Stimulated activated CD8-positive, alpha-beta memory T cell treated with anti-CD3 and anti-CD28 coated beads, Interleukin-4, amount 100 ng/mL, for 1 hour (primary cell): ENCODE measurements around the gene PCCA.

Experiments
- DNase-seq, 2 donors: peaks; one replicate each; pipeline ENCODE4 v3.0.0-alpha.2; 2020; ENCODE audit warnings: low read depth in 2 of 2, low spot score in 1 of 2

The PCCA gene

DNA sequence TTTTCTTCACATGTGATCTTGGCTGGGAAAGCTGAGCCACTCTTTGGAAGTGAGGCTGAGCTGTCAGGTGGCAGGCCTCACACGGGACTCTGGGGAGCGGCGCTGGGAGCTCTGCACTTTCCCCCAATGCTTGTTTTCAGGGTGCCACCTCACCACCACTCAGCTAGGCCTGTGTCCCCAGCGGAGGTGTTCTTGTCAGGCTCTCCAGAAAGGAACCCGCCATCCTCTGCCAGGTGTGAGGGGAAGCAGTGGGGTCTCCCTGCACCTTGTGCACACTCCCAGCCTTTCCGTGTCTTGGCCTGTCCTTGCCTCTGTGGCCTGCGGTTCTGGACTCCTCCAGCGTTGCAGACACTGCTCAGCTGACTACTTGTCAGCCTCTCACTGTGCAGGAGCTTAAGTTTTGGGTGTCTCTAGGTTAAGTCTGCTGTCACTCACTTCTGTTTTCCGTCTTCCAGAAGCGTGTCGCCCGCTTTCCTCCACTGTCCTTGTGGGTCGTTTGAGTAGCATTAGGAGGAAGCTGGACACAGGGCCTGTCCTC is 447.8 kb downstream of the PCCA start:
- DNase-seq, result no peak

DNA sequence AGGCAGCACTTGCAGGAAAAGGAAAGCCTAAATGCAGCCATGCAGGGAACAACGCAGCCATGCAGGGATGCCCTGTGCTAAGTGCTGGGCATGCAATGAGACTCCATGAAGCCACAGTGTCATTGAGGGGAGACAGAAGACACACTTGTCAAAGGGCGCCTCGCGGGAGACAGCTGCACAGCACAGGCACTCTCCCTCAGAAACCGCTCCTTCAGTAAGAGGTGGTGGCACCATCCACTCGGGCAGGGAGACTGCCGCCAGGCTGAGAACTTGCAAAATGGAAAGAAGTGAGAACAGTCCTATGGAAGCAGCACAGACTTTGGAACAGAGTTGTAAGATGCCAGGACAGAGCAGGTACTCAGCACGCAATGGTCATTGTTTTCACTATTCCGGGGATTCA is 448.6 kb downstream of the PCCA start:
- no peak for DNase-seq

DNA sequence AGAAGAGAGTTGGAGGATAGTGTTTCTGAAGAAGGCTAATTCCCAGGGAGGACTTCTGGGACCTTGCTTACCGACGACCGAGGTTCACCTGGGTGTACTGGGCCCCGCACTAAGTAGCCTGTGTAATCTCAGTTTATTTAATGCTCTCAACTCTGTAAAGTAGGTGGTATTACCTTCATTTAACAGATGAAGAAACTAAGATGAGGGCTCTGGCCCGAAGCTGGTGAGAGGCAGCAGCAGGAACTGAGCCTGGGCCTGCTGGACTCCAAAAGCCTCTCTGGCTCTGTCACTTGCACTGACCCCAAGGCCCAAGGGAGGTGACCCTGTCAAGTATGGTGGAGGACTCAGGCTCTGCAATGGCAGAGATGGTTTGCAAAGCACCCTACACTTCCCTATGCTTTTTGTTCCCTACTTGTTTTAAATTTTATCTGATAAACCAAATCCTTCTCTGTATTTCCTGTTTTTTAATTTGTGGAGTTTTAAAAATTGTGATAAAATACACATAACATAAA is 449.1 kb downstream of the PCCA start:
- no peak for DNase-seq

DNA sequence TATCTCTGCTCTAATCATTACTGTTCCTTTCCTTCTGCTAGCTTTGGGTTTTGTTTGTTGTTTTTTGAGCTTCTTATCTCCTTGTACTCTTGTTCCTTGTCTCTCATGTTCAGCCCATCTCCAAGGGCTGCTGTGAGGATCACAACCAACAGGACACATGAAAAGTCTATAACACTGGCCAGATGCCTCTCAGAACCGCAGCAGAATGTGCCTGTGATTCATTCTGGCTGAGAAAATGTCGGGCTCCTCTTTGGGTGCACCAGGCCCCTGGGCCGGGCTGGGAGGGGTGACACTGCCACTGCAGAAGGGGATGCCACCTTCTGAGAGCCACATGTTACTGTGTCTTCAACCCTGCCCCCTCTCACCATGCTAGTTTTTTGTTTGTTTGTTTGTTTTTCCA is 451.7 kb downstream of the PCCA start:
- DNase-seq, result no peak

DNA sequence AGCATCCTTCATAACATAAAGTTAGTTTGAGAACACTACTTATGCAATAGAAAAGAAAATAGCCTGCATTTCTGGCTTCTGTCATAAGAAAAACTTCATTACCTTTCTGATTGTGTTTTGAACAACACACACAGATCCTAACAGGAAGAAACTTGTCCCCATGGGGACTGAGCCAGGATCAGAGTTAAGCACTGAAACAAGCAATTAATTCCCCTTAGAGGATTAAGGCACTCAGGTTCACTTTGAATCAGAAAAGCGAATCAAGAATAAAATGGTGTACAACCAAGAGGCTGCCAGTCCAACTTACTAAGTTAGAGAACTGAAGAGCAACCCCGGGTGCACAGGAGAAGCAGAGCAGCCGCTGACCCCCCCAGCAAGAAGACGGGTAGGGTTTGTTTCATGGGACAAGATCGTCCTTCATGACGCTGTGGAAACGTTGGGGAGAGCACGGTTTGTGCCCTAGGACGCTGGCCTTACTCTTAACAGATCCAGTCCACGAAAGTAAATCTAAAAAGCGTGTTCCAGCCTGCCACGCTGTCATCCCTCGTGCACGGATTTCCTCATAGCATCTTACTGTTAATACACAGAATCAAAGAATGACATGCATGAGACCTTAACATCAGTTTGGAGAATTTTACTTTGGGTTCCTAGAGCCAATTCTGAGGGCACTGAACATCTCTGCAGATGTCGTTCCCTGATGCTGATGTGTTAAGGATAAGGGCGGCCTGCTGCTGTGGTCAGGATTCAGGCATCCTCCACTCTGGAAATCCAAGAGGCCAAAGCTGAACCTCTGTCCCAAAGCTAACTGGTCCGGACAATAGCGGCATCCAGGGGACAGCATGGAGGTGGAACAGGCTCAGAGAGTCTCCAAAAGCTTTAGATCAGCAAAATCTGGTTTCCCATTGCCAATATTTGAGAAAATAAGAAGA is 453.3 kb downstream of the PCCA start:
- no peak for DNase-seq

DNA sequence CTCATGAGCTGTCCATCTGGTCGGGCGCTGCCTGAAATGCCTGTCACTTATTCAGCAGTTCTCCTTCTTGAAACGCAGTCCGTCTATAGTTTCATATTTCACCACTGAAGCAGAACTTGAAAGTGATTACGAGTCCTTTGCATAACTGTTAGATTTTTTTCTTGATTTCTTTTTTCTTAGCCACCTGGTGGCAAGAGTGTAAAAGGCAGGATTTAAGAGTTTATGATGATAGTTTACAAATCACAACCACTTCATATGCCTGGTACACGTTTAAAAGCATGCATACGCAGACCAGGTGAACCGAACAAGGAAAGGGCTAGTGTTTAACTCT is 453.9 kb downstream of the PCCA start:
- no peak for DNase-seq

DNA sequence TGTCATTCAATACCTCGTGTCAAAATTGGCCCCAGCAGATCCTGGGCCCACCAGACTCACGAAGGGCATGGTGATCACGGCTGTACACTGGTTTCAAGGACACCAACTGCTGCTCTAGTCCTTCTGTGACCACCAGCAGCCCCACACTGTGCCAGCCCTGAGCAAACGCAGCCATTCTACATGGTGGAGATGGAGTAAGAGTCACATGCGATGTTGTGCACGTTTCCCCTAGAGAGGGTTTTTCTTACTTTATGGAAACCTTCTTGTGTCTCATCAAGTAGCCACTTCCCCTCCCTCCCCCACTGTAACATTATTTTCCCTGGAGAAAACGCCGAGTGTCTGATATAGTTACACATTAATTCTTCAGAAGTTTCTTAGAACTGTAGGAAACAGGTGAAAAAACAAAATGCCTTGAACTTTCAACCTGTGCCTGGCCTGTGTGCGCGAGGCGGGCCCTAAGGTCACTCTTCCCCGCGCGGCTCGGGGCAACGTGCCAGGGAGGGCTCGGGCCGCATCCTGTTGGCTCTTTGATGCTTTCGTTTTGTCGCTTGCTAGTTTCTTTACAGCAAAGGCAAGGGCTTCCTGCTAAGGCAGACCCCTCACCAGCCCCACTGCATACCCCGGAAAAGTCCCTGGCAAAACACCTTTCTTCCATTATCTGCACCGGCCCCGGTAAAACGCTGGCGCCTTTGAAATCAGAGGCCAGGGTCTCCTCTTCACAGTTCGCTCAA is 455.1 kb downstream of the PCCA start:
- no peak for DNase-seq

DNA sequence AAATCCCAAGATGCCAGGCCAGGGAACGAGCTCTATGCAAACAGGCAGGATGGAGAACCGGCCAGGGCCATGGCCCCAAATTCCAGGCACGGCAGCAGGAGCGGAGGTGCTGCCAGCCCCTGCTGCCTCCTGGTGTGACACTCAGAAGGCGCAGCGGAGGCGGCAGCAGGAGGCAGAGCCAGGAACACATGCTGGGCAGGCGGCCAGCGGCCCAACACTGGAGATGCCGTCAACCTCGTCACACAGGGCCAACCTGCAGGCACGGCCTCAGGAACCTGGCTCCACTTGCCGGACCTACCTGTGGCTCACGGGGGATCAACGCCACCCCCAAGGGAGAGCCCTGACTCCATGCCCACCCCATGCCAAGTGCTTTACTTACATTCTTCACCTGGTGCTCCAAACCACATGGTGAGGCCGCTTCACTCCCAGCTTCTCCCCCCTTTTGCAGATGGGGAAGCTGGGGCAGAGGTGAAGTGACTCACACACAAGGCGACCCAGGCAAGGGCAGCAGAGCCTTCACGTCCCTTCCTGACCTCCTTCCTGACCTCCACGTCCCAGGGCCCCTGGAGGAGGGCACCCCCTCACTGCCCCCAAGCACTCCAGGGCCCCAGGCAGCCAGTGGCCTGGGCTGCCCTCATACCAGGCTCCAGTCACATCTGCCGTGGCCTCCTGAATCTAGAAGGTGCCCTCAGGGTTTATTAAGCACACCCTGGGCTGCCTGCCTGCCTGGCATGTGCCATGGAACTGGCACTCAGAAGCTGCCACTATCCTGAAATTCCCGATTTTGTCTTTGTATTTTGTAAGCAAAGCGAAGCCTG is 456.2 kb downstream of the PCCA start:
- no peak for DNase-seq

DNA sequence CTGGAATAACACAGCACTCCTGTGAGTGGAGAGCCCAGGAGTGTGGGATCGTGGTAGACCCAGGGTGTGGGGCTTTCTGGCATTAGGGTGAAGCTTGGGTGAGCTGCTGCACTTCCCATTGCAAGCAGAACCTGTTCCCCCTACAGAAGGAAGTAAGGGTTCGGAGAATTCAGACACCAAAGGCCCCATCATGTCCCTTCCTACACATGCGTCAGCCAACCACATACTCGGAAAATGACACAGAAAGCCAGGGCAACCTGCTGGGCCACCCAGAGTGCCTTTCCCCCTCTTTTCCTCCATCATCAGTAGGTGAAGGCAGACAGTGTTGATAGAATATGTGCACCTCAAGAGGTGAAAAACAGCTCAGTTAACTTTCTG is 456.8 kb downstream of the PCCA start:
- no peak for DNase-seq

DNA sequence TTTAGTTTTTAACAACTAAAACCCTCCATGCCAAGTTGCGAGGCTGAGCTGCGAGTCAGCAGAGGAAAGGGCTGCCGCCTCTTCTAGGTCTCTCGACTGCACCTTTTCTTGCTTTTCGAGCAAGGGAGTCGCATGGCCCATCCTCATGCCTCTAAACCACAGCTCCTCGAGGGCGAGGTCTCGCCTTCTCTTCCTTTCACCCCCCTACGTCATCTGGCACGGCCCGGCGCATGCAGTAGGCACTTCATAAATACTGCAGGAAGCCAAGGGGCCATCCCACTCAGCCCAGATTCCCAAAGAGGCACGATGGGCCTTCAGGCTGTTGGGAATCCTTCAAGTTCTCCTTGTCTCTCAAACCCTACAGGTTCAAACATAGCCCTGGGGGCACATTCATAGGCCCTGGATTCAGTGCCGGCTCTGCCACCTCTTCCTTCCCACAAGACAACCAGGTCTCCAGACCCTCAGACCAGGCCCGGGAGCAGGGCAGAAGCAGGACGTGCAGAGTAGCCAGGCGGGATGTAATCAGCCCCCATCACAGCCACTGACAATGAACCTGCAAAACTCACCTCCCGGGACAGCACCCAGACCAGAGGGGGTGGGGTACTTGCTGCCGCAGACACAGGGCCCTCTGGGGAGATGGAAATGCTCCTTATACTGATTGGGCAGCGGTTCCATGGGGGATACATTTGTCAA is 458.0 kb downstream of the PCCA start:
- DNase-seq, result no peak

DNA sequence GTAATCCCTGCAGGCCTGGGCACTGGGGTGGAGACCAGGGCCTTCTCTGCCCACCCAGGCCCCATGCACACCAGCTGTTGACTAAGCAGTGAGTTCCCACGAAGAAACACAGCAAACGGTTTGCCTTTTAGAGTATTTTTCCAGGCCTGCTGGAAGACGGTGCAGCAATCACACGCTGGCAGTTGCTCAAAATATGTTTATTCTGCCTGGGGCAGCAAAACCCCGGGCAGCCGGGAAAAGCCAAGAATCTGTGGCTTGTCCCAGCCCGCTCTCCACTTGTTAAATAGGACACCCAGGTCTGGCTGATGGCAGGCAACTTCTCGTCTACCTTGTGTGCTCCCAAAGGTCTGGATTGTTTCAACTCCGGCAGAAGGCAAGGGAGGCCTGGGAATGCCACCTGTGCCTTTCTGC is 458.9 kb downstream of the PCCA start:
- no peak for DNase-seq

DNA sequence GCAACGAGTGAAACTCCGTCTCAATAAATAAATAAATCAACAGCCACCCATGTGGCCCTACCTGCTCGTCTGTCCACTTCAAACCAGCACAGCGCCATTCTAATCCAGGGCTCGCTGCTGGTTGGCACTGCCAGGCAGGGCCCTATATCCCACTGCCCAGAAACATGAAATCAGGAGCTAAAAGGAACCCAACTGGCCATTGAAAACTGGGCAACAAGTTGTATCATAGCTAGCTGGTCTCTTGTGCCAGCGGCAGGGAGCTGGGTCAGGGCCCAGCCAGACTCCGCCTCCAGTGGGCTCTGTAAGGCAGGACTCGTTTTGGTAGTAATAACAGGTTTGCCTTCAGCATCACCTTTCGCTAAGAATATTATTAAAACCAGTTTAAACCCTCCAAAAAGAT is 460.4 kb downstream of the PCCA start:
- DNase-seq, result no peak

DNA sequence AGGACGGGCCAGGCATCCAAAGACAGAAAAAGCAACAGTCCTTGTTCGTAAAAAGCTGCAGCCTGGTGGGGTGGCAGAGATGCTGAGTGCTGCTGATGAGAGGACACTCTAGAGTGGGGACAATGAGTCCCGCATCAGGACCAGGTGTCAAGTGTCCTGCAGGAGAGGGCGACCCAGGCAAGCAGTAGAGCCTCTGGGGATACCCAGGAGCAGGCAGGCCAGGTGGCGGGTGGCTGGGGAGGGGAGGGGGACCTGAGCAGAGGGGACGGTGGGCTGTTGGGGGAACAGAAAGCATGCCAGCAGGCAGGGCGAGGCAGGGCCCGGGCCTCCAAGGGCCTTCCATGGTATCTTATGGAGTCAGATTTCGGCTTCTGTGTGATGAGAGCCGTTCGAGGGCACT is 463.9 kb downstream of the PCCA start:
- no peak for DNase-seq

DNA sequence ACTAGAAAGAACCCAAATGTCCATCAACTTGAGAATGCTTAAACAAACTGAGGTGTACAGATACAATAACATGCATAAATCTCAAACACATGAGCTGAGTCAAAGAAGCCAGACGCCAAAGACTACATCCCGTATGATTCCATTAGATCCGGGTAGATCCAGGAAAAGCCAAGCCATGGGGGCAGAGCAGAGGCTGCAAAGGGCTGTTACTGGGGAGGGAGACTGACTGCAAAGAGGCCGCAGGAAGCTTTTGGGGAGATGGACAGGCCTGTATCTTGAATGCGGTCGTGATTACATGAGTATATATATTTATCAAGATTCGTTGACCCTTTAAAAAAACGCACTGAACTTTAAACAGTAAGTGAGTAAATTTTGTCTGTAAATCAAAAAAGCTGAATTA is 471.0 kb downstream of the PCCA start:
- no peak for DNase-seq

DNA sequence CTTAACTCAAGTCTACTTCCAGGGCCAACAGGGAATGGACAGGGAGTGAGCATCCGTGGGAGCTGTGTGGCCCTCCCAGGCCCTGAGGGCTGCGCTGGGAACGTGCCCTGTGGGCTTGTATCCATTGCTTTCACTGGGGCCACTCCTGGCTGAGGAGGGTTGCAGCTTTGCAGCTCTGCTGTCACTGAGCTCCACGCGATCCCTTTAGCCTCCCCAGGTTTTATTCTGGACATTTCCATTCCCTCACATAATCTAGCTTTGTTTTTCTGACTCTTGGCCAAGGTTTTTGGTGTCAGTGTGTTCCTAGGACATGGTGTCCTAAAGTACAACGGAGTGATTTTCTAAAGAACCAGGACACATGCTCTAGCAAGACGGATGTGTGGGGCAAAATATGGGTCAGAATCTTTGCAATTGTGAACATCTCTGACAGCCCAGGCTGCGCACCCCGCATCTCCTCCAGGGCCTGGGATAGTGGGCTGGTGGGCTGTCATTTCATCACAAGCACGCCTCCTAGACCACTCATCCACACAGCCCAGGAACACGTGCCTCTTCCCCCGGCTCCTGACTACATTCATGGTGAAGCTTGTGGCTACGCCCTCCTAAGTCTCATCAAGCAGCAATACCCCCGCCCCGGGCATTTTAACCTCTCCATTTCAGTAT is 471.7 kb downstream of the PCCA start:
- no peak for DNase-seq

DNA sequence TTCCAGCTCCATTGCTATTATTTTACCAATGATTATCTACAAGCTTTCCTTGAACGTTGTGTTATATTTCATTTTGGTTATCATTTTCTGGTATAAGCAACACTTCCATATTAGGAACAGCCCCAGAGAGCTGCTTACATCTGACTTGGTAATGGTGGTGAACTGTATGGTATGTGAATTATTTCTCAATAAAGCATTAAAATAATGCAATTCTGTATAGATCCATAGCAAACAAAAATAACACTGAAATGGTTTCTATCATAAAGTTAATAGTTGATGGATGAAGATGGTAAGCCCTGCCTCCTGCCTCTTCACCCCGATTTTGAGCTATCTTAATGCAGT is 472.2 kb downstream of the PCCA start:
- no peak for DNase-seq

DNA sequence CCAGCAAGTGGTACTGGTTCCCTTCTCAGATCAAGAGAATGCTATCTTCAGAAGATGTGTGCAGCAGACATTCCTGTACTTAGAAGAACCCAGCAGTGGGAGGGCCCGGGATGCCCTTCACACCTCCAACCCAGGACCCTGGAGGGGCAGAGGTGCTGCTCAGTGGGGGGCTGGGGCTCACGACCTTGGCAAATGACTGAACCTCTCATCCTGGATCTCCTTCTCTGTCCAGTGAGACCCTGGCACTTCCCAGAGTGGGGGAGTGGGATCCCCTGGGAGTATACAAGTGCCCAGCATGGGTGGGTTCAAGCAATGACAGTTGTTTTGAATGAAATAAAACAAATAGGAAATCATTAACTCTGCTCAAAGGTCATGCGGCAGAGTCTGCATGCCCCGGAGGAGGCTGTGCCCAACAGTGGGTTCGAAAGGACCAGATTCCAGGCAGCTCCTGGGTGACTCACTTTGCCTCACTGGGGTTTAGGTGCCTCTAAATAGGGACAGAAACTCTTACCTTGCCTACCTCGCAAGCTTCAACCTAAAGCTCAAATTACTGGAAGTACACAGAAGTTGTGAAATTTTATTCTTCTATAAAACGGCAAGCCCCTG is 472.8 kb downstream of the PCCA start:
- no peak for DNase-seq

DNA sequence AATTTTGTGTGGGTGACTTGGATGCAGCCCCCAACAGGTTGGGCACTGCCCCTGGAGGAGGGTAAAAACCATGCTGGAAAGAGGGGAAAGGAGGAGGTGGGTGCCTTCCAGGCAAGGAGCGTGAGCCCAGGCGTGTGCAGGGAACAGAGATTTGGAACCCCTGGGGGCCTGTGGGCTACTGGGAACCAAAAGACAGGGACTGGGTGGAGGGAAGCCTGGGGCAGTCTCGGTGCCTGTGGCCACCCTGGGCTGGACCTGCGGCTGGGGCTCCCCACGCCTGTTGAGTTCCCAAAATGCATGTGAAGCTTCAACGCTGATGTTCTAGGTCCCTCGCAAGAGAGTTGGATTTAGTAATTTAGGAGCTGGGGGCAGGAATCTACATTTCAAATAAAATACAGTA is 474.9 kb downstream of the PCCA start:
- no peak for DNase-seq

DNA sequence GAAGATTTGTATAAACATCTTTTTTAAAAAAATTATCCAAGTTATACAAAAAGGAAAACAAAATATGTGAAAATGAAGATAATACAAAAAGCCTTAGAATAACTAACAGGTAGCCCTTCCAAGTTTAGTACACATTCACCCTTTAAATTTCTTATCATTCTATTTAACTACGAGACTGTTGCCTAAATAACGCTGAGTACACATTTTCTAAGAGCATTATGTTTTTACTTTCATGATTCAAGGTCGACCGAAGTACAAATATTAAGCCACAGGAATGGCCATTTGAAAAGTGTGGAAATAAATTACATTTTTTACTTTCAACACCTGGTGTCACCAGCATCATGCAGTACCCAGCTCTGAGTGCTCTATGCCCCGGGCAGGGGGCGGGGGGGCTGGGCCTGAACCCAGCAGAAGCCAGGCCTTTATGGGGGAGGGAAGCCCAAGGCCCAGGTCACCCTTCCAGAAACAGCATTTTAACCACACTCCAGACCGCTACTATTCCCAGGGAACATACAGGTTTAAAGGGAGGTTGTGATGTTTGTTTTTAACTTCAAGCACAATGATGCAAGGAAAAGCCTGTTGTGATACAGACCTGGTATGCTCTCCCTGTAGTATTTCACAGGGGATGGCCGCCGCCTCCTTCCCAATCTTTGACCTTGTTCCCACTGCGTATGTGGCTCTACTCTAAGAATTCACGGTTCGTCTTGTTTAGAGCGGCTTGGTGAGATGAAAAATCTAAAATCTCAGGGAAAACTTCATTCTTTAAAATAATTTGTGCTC is 475.7 kb downstream of the PCCA start:
- no peak for DNase-seq
